IPS-18a (cell line): ENCODE data around the gene ZNF383.
"Not testable (repeated sequence)": the region's sequence is repeated elsewhere in the genome, so short reads cannot be mapped to it uniquely, and the experiment has no call there.

Experiments used
- H3K27ac ChIP-seq: one replicate; pipeline ENCODE4 v1.5.1; 2013; ENCODE audit warnings: low read length
- H3K27me3 ChIP-seq: one replicate; pipeline ENCODE4 v1.6.1; 2013; ENCODE audit warnings: mild to moderate bottlenecking, low read length; ENCODE audit not compliant: control insufficient read depth, insufficient read depth
- H3K36me3 ChIP-seq: one replicate; pipeline ENCODE4 v1.6.1; 2013; ENCODE audit warnings: low read depth, low read length; ENCODE audit not compliant: control insufficient read depth
- H3K4me1 ChIP-seq: one replicate; pipeline ENCODE4 v1.6.1; 2013; ENCODE audit warnings: low read depth, low read length; ENCODE audit not compliant: control insufficient read depth
- H3K4me3 ChIP-seq: one replicate; pipeline ENCODE4 v1.5.1; 2013; ENCODE audit warnings: low read length
- H3K9ac ChIP-seq: one replicate; pipeline ENCODE4 v1.6.1; 2013; ENCODE audit warnings: mild to moderate bottlenecking, low read length, moderate library complexity
- H3K9me3 ChIP-seq: one replicate; pipeline ENCODE4 v1.6.1; 2013; ENCODE audit warnings: low read depth, low read length; ENCODE audit not compliant: control insufficient read depth

ZNF383 gene

DNA sequence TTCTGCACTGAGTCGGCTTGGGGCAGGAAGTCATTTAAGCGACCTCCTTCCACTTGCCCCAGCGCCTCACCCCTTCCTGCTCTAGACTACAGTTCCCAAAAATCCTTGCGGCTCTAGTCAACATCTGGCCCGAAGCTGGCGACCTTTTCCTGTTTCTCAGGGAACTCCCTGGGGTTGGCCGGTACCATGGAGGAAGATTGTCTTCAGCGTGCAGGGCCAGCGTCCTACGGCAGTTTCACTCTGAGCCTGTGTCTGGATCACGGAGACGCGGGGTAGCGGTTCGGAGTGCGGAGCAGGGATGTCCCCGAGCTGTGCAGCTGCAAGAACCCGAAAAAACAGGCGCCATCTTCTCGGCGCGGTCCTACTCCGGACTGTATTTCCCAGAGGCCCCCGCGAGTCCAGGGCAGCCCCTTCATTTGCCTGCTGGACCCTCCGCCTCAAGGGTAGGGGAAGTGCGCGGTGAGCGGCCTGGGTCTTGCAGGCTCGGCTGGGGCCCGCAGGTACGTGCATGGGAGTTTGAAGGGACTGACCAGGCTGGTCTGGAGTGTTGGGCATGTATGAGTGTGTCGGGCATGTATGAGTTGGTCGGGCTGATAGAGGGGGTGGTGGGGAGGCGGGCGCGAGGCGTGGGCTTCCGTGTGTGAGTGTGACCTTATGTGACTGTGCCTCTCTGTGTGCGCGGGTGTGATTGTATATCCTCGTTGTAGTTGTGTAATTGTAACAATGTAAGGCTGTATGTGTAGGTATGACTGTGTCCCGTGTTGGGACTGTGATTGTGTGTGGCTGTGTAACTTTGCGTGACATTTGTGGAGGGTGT, at the start of gene ZNF383:
ZNF383 (plus strand) TSS at position 440 of the 817 bp plus-strand sequence. CDS start 12,240 bp downstream, outside the sequence.
- Histone ChIP-seq H3K9ac (peak within 1 kb of the TSS; percentile 93), H3K27ac (peak within 1 kb of the TSS; percentile 97), H3K9me3 (peaks cover 5% of the 10 kb centered on the region), H3K4me1 (peaks cover 5% of the 10 kb centered on the region), H3K4me3 (peak within 1 kb of the TSS; percentile 76), H3K36me3 (no peaks in the 10 kb centered on the region), H3K27me3 (no peaks in the 10 kb centered on the region)

DNA sequence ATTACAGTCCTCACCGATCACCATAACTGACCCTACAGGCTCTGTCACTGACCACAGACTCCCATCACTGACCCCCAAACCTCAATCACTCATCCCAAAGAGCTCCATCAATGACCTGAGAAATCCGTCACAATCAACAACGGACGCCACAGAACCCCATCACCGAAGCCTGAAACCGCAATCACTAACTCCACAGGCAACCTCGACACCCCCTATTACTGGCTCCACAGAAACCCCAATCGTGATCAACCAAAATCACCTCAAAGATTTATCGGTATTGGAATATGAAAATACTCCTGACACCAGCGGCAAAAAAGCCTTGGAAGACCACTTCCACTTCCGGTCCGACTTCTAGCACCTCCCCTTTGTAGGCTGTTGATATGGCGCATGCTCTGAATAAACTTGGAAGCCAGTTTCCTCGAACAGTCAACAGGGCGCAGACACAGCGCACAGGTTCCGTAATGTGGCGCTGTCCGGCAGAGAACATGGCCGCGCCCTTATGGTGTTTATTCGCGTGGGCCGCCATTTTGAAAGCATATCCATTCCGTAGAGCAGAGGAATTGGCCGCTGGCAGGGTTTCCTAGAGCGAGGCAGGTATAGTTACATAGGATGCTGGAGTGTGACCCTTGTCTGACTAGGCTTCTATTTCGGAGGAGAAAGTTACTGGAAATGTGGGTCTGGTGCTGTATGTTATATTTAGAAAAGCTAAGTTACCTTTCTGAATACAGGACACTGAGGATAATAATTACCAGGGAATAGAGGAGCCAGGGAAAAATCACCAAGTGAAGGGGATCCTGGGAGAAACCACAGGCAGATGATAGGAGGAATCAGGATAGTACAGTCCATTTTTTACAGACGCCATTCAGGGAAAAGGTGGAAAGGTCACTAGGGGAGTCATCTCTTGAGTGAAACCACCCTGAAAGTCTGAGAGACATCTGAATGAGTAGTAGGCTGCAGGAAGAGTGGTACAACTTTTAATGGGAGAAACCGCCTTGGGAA, 45.3 kb upstream of the ZNF383 start, which contains the start of gene ZNF585A:
ZNF585A (minus strand) TSS at position 328 of the 999 bp plus-strand sequence. CDS start 2,785 bp downstream, outside the sequence.
- H3K9me3 ChIP-seq = peaks cover 34% of the 10 kb centered on the region
- no peaks in the 10 kb centered on the region for H3K27me3 ChIP-seq
- peak within 1 kb of the TSS; percentile 90 for H3K4me3 ChIP-seq
- H3K27ac ChIP-seq = no peak within 1 kb of the TSS
- peaks cover 3% of the 10 kb centered on the region for H3K4me1 ChIP-seq
- peak within 1 kb of the TSS; percentile 43 for H3K9ac ChIP-seq
- peaks cover 14% of the 10 kb centered on the region for H3K36me3 ChIP-seq

DNA sequence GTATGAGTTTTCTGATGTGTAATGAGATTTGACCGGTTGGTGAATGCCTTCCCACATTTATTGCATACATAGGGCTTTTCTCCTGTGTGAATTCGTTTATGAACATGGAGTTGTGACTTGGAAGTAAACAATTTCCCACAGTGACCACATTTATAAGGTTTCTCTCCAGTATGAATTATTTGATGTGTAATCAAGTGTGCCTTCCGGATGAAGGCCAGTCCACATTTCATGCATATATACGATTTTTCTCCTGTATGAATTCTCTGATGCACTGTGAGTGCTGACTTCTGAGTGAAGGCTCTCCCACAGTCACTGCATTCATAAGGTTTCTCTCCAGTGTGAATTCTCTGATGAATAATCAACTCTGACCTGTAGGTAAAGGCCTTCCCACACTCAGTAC, 31.9 kb upstream of the ZNF383 start:
- peaks cover 60% of the 10 kb centered on the region for H3K9me3 ChIP-seq
- H3K9ac ChIP-seq, H3K27me3 ChIP-seq, H3K36me3 ChIP-seq, H3K27ac ChIP-seq, H3K4me1 ChIP-seq, H3K4me3 ChIP-seq: not testable (repeated sequence)

- H3K9me3 ChIP-seq = peaks cover 20% of the 10 kb centered on the region
- H3K27ac ChIP-seq, H3K4me3 ChIP-seq, H3K27me3 ChIP-seq, H3K9ac ChIP-seq, H3K36me3 ChIP-seq, H3K4me1 ChIP-seq: not testable (repeated sequence)
These were observed 22.8 kb upstream of the ZNF383 start for GRCh38 chr19:37195248-37195647.

- H3K9me3 ChIP-seq, H3K9ac ChIP-seq, H3K27me3 ChIP-seq, H3K36me3 ChIP-seq, H3K4me3 ChIP-seq, H3K27ac ChIP-seq, H3K4me1 ChIP-seq: not testable (repeated sequence)
These were observed 20.9 kb upstream of the ZNF383 start for GRCh38 chr19:37197115-37197514.

GRCh38 chr19:37197768-37198167, 20.2 kb upstream of the ZNF383 start:
- H3K36me3 ChIP-seq = no peaks in the 10 kb centered on the region
- H3K4me3 ChIP-seq = no peak overlapping the region
- no peak overlapping the region for H3K9ac ChIP-seq

GRCh38 chr19:37217480-37217774, 587 bp upstream of the ZNF383 start:
- Histone ChIP-seq H3K9ac (peak overlapping the region; percentile 93), H3K27me3 (no peaks in the 10 kb centered on the region), H3K27ac (no peak overlapping the region), H3K36me3 (no peaks in the 10 kb centered on the region), H3K9me3 (peaks cover 5% of the 10 kb centered on the region), H3K4me3 (peak overlapping the region; percentile 76), H3K4me1 (peaks cover 5% of the 10 kb centered on the region)

More at GRCh38 chr19:37197768-37198167, 20.2 kb upstream of the ZNF383 start:
- no peaks in the 10 kb centered on the region for H3K27me3 ChIP-seq
- H3K27ac ChIP-seq = no peak overlapping the region
- peaks cover 8% of the 10 kb centered on the region for H3K9me3 ChIP-seq
- H3K4me1 ChIP-seq = no peaks in the 10 kb centered on the region

GRCh38 chr19:37218592-37218935, 550 bp downstream of the ZNF383 start:
- Histone ChIP-seq H3K27me3 (no peaks in the 10 kb centered on the region), H3K27ac (no peak overlapping the region), H3K9me3 (peaks cover 5% of the 10 kb centered on the region), H3K36me3 (no peaks in the 10 kb centered on the region), H3K4me1 (peaks cover 5% of the 10 kb centered on the region), H3K9ac (peak overlapping the region; percentile 93), H3K4me3 (peak overlapping the region; percentile 76)

- Histone ChIP-seq H3K27me3 (no peaks in the 10 kb centered on the region), H3K9ac (no peak overlapping the region), H3K9me3 (peaks cover 2% of the 10 kb centered on the region), H3K4me1 (peaks cover 5% of the 10 kb centered on the region), H3K27ac (no peak overlapping the region), H3K36me3 (no peaks in the 10 kb centered on the region), H3K4me3 (no peak overlapping the region)
These were observed 2.4 kb downstream of the ZNF383 start for GRCh38 chr19:37220383-37220782.

DNA sequence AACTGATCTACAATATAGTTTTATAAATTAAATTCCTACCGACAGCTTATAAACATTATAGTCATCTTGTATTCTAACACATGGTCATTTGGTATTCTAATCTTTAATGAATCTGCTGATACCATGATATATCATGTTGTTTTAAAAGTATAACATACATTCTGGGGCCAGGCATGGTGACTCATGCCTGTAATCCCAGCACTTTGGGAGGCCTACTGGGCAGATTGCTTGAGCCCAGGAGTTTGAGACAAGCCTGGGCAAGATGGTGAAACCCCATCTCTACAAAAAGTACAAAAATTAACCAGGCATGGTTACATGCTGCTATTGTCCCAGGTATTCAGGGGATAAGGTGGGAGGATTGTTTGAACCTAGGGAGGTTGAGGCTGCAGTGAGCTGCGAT, 3.1 kb downstream of the ZNF383 start:
- H3K9ac ChIP-seq = no peak overlapping the region
- no peaks in the 10 kb centered on the region for H3K9me3 ChIP-seq
- no peaks in the 10 kb centered on the region for H3K27me3 ChIP-seq
- peaks cover 5% of the 10 kb centered on the region for H3K4me1 ChIP-seq
- no peak overlapping the region for H3K27ac ChIP-seq
- no peak overlapping the region for H3K4me3 ChIP-seq
- peaks cover 3% of the 10 kb centered on the region for H3K36me3 ChIP-seq

GRCh38 chr19:37226248-37226647, 8.2 kb downstream of the ZNF383 start:
- Histone ChIP-seq H3K36me3 (peaks cover 5% of the 10 kb centered on the region), H3K4me3 (no peak overlapping the region), H3K9me3 (peaks cover 8% of the 10 kb centered on the region)

More at GRCh38 chr19:37226248-37226647, 8.2 kb downstream of the ZNF383 start:
- Histone ChIP-seq H3K9ac (no peak overlapping the region), H3K4me1 (no peaks in the 10 kb centered on the region), H3K27me3 (no peaks in the 10 kb centered on the region), H3K27ac (no peak overlapping the region)
